Spinal cord (tissue), 10 donors: Measurements from ENCODE around the gene STAT6. TPM values are rescaled to one million over a fixed set of nuclear protein-coding genes. Genes with fewer than 3 reads are reported as not detected.

ENCODE experiments used
- DNase-seq, 6 donors: peaks; one replicate each; pipeline versions ENCODE4 v3.0.0 to v3.0.0-alpha.2; 2013 to 2015; ENCODE audit warnings: low spot score in 6 of 6, low read depth in 4 of 6
- H3K27ac ChIP-seq: one replicate; pipeline ENCODE4 v1.5.1; 2013; ENCODE audit warnings: low read depth, low read length, control low read depth
- H3K27me3 ChIP-seq: one replicate; pipeline ENCODE4 v1.6.1; 2013; ENCODE audit warnings: low read length; ENCODE audit not compliant: control insufficient read depth, insufficient read depth
- H3K36me3 ChIP-seq: one replicate; pipeline ENCODE4 v1.6.1; 2013; ENCODE audit warnings: low read length; ENCODE audit not compliant: control insufficient read depth, insufficient read depth
- H3K4me1 ChIP-seq: one replicate; pipeline ENCODE4 v1.6.1; 2013; ENCODE audit warnings: low read length; ENCODE audit not compliant: control insufficient read depth, insufficient read depth
- H3K4me3 ChIP-seq: one replicate; pipeline ENCODE4 v1.5.1; 2013; ENCODE audit warnings: low read depth, low read length, control low read depth
- H3K9me3 ChIP-seq: one replicate; pipeline ENCODE4 v1.6.1; 2013; ENCODE audit warnings: low read length; ENCODE audit not compliant: control insufficient read depth, insufficient read depth
- WGBS: methylation state at CpG from one replicate; pipeline ENCODE4 v1.1.5; 2013; ENCODE audit warnings: missing lambda C conversion rate; ENCODE audit not compliant: insufficient coverage; 5-methylcytosine and 5-hydroxymethylcytosine counted together
- polyA plus RNA-seq, 2 donors: library from polyadenylated mRNA; unstranded; fragments of 120-200 nt; gene quantifications; one replicate each; pipeline ENCODE4 v1.2.1, GENCODE V29; 2013; ENCODE audit not compliant: insufficient read length in 2 of 2
- total RNA-seq, 2 donors: library from RNA; depleted of rRNA in 1 of 2; stranded (reverse); fragments of 120-200 nt in 1 of 2; fragments of >200 nt in 1 of 2; gene quantifications; one replicate each; pipeline versions ENCODE4 v1.2.3 to v1.2.4, GENCODE V29; 2013 to 2014
- donor health status: healthy.

Gene STAT6
- total and polyA plus RNA-seq, 4 donors = 19.7 to 58.0 (median 33.0) TPM

DNA sequence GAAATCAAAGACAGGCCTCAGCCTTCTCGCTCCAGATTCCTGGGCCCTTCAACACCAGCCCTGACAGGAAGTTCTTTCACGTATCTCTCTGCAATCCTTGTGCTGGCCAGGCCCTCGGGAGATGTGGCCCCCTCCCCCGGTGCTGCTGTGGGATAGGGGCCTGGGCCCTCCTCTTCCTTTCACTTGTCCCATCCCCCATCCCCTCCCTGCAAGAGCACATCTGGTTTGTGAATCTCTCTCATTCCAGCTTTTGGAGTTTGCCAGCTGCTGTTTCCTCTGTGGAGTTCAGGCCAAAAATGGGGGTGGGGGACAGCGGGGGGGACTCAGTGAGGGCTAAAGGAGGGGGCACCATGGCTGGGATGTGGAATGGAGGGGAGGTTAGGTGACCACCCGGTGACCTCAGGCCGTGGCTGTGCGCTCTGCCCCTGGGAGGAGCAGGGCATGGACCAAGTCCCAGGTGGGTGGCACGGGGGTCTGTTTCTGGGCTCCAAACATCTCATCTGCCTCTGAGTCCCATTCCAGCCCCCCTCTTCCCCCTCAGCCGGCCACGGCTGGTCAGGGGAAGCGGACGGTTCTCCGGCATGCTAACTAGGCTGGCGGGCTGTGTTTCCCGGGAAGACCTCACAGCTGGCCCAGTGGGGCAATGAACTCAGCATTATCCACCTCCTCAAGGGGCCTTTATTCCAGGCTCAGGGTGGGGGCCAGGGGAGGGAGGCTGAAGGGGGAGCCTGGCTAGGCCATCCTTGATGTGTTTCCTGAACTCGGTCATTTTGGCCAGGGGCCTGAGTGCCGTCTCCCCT, 24.6 kb upstream of the STAT6 start:
- peaks cover 70% of the 10 kb centered on the region for H3K4me1 ChIP-seq

GRCh38 chr12:57134949-57135348, 23.8 kb upstream of the STAT6 start:
- Histone ChIP-seq H3K27me3 (no peaks in the 10 kb centered on the region), H3K9me3 (no peaks in the 10 kb centered on the region), H3K36me3 (peaks cover 46% of the 10 kb centered on the region), H3K27ac (peak overlapping the region; percentile 90), H3K4me3 (no peak overlapping the region), H3K4me1 (peaks cover 78% of the 10 kb centered on the region)
- DNase-seq = no peak
- WGBS = 74% methylated on average over 6 of the region's 9 CpGs

More for the DNA sequence above, 24.6 kb upstream of the STAT6 start:
- Histone ChIP-seq H3K27me3 (no peaks in the 10 kb centered on the region), H3K36me3 (peaks cover 53% of the 10 kb centered on the region), H3K9me3 (no peaks in the 10 kb centered on the region), H3K27ac (peak overlapping the region; percentile 90), H3K4me3 (no peak overlapping the region)
- peak in 5 of 6 donors; percentile 62 to 92 (median 78) for DNase-seq
- 12% methylated on average over 8 of the region's 18 CpGs for WGBS

DNA sequence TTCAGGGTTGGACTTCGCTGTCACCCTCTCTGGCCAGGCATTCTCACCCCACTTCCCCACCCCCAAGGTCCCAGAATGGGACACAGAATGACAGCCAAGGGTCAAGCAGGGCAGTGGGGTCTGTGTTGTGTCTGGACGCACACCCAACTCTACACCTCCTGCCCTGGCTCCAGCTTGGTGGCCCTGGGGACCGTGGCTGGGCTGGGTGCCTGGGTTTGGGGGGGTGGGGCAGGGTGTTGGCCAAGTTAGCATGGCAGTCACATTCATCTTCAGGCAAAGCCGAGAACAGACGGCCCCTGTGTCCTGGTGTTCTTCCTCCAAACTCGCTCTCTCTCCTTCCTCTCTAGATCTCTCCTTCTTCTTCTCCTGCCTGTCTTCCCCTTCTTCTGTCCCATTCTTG, 22.8 kb upstream of the STAT6 start:
- peaks cover 84% of the 10 kb centered on the region for H3K4me1 ChIP-seq
- peak overlapping the region; percentile 90 for H3K27ac ChIP-seq
- 26% methylated on average over 3 of the region's 6 CpGs for WGBS
- no peaks in the 10 kb centered on the region for H3K27me3 ChIP-seq
- H3K9me3 ChIP-seq = no peaks in the 10 kb centered on the region
- DNase-seq = peak in 2 of 6 donors; percentile 46 to 60
- no peak overlapping the region for H3K4me3 ChIP-seq
- peaks cover 36% of the 10 kb centered on the region for H3K36me3 ChIP-seq

DNA sequence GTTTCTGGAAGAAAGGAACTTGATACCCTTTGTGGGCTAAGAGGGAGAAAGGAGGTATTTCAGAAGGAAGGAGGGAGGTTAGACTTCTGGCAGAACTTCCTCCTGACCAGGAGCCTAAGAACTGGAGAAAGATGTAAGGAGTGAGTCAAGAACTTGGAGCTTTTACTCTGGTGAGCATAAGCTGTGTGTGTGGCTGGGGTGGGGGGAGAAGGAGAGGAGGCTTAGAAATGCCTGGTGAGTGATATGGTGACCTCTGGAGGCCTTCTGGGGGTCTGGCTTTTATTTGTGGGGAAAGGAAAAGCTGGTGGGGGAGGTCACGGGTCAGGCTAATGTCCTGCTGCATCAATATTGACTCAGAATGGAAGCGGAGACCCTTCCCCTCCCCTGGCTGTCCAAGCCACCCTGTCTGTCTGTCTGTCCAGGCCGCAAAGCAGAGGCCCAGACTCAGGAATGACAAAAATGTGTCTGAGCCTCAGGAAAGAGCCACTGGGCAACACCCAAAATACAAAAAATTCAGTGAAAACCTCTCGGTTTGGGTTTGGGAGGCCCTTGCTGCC, 21.9 kb upstream of the STAT6 start:
- Histone ChIP-seq H3K36me3 (peaks cover 28% of the 10 kb centered on the region), H3K4me1 (peaks cover 83% of the 10 kb centered on the region), H3K4me3 (peak overlapping the region; percentile 18), H3K27ac (peak overlapping the region; percentile 90), H3K9me3 (no peaks in the 10 kb centered on the region), H3K27me3 (no peaks in the 10 kb centered on the region)
- DNase-seq = no peak
- 51% methylated on average over 3 of the region's 4 CpGs for WGBS

- H3K27ac ChIP-seq = peak overlapping the region; percentile 90
- H3K4me3 ChIP-seq = peak overlapping the region; percentile 1
- H3K9me3 ChIP-seq = no peaks in the 10 kb centered on the region
- WGBS = 60% methylated on average over 6 of the region's 9 CpGs
- DNase-seq = no peak
- no peaks in the 10 kb centered on the region for H3K27me3 ChIP-seq
- H3K4me1 ChIP-seq = peaks cover 87% of the 10 kb centered on the region
- peaks cover 21% of the 10 kb centered on the region for H3K36me3 ChIP-seq
Measured at GRCh38 chr12:57131896-57132744, 21.0 kb upstream of the STAT6 start.

- Histone ChIP-seq H3K4me1 (peaks cover 81% of the 10 kb centered on the region), H3K36me3 (peaks cover 15% of the 10 kb centered on the region), H3K4me3 (peak overlapping the region; percentile 96), H3K27me3 (no peaks in the 10 kb centered on the region), H3K9me3 (no peaks in the 10 kb centered on the region), H3K27ac (peak overlapping the region; percentile 90)
- no CpG with 5 or more reads among the region's 2 CpGs for WGBS
- no peak for DNase-seq
Measured at GRCh38 chr12:57130941-57131340, 19.8 kb upstream of the STAT6 start.

DNA sequence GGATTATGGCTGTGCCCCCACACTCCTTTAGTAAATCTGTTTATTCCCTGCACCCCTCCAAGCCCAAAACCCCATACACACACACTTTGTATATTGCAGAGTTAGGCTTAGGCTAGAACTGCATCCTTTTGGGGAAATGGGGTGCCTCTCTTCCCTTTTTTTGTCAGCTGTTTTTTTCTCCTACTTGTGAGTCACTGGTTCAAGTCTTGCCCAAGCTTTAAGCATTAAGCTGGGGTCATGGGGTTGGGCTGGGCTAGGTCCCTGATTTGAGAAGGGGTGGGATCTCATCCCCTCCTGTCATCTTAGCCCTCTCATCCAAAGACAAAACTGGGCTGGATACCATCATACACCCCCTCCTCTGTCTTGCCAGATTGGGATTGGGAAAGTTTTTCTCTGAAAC, 18.7 kb upstream of the STAT6 start:
- peak overlapping the region; percentile 96 for H3K4me3 ChIP-seq
- no peak for DNase-seq
- peak overlapping the region; percentile 90 for H3K27ac ChIP-seq
- peaks cover 9% of the 10 kb centered on the region for H3K36me3 ChIP-seq
- H3K4me1 ChIP-seq = peaks cover 70% of the 10 kb centered on the region
- H3K27me3 ChIP-seq = no peaks in the 10 kb centered on the region
- H3K9me3 ChIP-seq = no peaks in the 10 kb centered on the region

GRCh38 chr12:57129321-57129842, 18.2 kb upstream of the STAT6 start:
- H3K4me3 ChIP-seq = peak overlapping the region; percentile 96
- 1% methylated on average over 8 of the region's 12 CpGs for WGBS
- no peaks in the 10 kb centered on the region for H3K9me3 ChIP-seq
- no peaks in the 10 kb centered on the region for H3K27me3 ChIP-seq
- H3K4me1 ChIP-seq = peaks cover 65% of the 10 kb centered on the region
- peaks cover 9% of the 10 kb centered on the region for H3K36me3 ChIP-seq
- peak in 1 of 6 donors; percentile 45 for DNase-seq
- H3K27ac ChIP-seq = peak overlapping the region; percentile 90

DNA sequence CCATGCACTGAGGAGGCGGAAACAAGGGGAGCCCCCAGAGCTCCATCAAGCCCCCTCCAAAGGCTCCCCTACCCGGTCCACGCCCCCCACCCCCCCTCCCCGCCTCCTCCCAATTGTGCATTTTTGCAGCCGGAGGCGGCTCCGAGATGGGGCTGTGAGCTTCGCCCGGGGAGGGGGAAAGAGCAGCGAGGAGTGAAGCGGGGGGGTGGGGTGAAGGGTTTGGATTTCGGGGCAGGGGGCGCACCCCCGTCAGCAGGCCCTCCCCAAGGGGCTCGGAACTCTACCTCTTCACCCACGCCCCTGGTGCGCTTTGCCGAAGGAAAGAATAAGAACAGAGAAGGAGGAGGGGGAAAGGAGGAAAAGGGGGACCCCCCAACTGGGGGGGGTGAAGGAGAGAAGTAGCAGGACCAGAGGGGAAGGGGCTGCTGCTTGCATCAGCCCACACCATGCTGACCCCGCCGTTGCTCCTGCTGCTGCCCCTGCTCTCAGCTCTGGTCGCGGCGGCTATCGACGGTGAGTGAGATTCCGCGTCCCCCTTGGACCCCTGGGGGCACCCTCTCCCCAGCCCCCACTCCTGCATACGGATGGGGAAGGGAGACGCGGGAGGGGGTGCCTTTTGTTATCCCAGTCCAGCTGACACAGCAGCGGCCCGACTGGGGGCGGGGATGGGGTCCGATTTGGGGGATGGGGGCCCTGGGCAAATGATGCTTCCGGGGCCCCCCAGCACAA, 17.5 kb upstream of the STAT6 start:
- Histone ChIP-seq H3K27me3 (no peaks in the 10 kb centered on the region), H3K27ac (peak overlapping the region; percentile 97), H3K4me3 (peak overlapping the region; percentile 96), H3K36me3 (peaks cover 9% of the 10 kb centered on the region), H3K9me3 (no peaks in the 10 kb centered on the region), H3K4me1 (peaks cover 58% of the 10 kb centered on the region)
- peak in 2 of 6 donors; percentile 62 to 70 for DNase-seq
- 0% methylated on average over 2 of the region's 35 CpGs for WGBS
